Smooth muscle cell (in vitro differentiated cells): ENCODE measurements around the gene PARP8. TPM values are rescaled to one million over a fixed set of nuclear protein-coding genes. Genes with fewer than 3 reads are reported as not detected.
"Not testable (repeated sequence)": the region's sequence is repeated elsewhere in the genome, so short reads cannot be mapped to it uniquely, and the experiment has no call there.

Experiments used
- DNase-seq: peaks from one replicate; lab custom pipeline; 2025; ENCODE audit not compliant: unreplicated experiment; lab: John Stamatoyannopoulos, UW
- H2AFZ ChIP-seq: fragments of 200-600 bp; sonication (generic); 2 replicates; pipeline ENCODE4 v1.6.0; 2016; ENCODE audit warnings: antibody characterized with exemption, low read depth, mild to moderate bottlenecking
- H3F3A ChIP-seq: fragments of 200-600 bp; sonication (generic); 2 replicates; pipeline ENCODE4 v1.6.0; 2017; ENCODE audit warnings: antibody characterized with exemption, low read depth
- H3K27ac ChIP-seq: fragments of 200-600 bp; sonication (generic); 2 replicates; pipeline ENCODE4 v1.5.1; 2016; ENCODE audit warnings: low read depth, mild to moderate bottlenecking
- H3K27me3 ChIP-seq: fragments of 200-600 bp; sonication (generic); 2 replicates; pipeline ENCODE4 v1.6.1; 2016; ENCODE audit warnings: low read depth, mild to moderate bottlenecking
- H3K36me3 ChIP-seq: fragments of 200-600 bp; sonication (generic); 2 replicates; pipeline ENCODE4 v1.5.1; 2016; ENCODE audit warnings: low read depth
- H3K4me1 ChIP-seq: fragments of 200-600 bp; sonication (generic); 2 replicates; pipeline ENCODE4 v1.5.1; 2016; ENCODE audit warnings: low read depth
- H3K4me2 ChIP-seq: fragments of 200-600 bp; sonication (generic); 2 replicates; pipeline ENCODE4 v1.6.0; 2016; ENCODE audit warnings: mild to moderate bottlenecking
- H3K4me3 ChIP-seq: fragments of 200-600 bp; sonication (generic); 2 replicates; pipeline ENCODE4 v1.5.1; 2016; ENCODE audit warnings: mild to moderate bottlenecking
- H3K79me2 ChIP-seq: fragments of 200-600 bp; sonication (generic); 2 replicates; pipeline ENCODE4 v1.6.0; 2016; ENCODE audit warnings: low read depth, mild to moderate bottlenecking
- H3K9ac ChIP-seq: fragments of 200-600 bp; sonication (generic); 2 replicates; pipeline ENCODE4 v1.6.0; 2016; ENCODE audit warnings: low read depth
- H3K9me3 ChIP-seq: fragments of 200-600 bp; sonication (generic); replicated peaks from 2 replicates; pipeline ENCODE4 v1.5.1; 2016; ENCODE audit warnings: low read depth
- H4K20me1 ChIP-seq: fragments of 200-600 bp; sonication (generic); 2 replicates; pipeline ENCODE4 v1.6.0; 2016; ENCODE audit warnings: low read depth
- CTCF ChIP-seq: fragments of 200-600 bp; sonication (generic); IDR thresholded peaks from 2 replicates; pipeline ENCODE4 v1.5.1; 2017; ENCODE audit warnings: borderline replicate concordance, mild to moderate bottlenecking, antibody characterized with exemption; ENCODE audit not compliant: insufficient read depth, poor library complexity, severe bottlenecking
- WGBS: methylation state at CpG from one replicate; pipeline ENCODE4 v1.1.7; 2016; ENCODE audit warnings: low lambda C conversion rate; 5-methylcytosine and 5-hydroxymethylcytosine counted together
- polyA plus RNA-seq: library from polyadenylated mRNA; unstranded; fragments of >200 nt; fragmentation: Nextera tagmentation; extraction: Ambion mirVana; gene quantifications from 2 replicates; pipeline ENCODE4 v1.2.1, GENCODE V29; 2016
- total RNA-seq: library from RNA; depleted of rRNA; stranded (reverse); fragments of >200 nt; gene quantifications from 2 replicates; pipeline ENCODE4 v1.2.3, GENCODE V29; 2014

Gene PARP8
- total and polyA plus RNA-seq, 2 experiments from 2014 or later: 13.6 to 36.2 TPM

GRCh38 chr5:50672663-50673062 is 6.2 kb downstream of the PARP8 start:
- Histone ChIP-seq H3K36me3 (no peaks in the 10 kb centered on the region), H3K27me3 (no peaks in the 10 kb centered on the region), H2AFZ (no peak overlapping the region), H3K9ac (no peak overlapping the region), H3K4me3 (no peak overlapping the region), H3K9me3 (no peaks in the 10 kb centered on the region), H3F3A (no peaks in the 10 kb centered on the region), H3K4me1 (peaks cover 35% of the 10 kb centered on the region), H3K79me2 (peaks cover 89% of the 10 kb centered on the region), H3K4me2 (peak overlapping the region; percentile 10), H4K20me1 (peaks cover 16% of the 10 kb centered on the region), H3K27ac (no peak overlapping the region)
- 95% methylated on average over 2 of the region's 2 CpGs for WGBS
- TF ChIP-seq CTCF: no peak
- no peak for DNase-seq

- H3K9me3 ChIP-seq, H3K9ac ChIP-seq, H3K4me3 ChIP-seq, H3F3A ChIP-seq, H3K27me3 ChIP-seq, H2AFZ ChIP-seq, H3K27ac ChIP-seq, DNase-seq, H3K36me3 ChIP-seq: not testable (repeated sequence)
- peaks cover 37% of the 10 kb centered on the region for H3K4me1 ChIP-seq
- 50% methylated on average over 3 of the region's 3 CpGs for WGBS
- peak overlapping the region; percentile 10 for H3K4me2 ChIP-seq
- H4K20me1 ChIP-seq: peaks cover 17% of the 10 kb centered on the region
- peaks cover 90% of the 10 kb centered on the region for H3K79me2 ChIP-seq
Measured at GRCh38 chr5:50673444-50673843, 7.0 kb downstream of the PARP8 start.

GRCh38 chr5:50675385-50675784 is 8.9 kb downstream of the PARP8 start:
- no peak overlapping the region for H2AFZ ChIP-seq
- no peaks in the 10 kb centered on the region for H3K36me3 ChIP-seq
- peaks cover 92% of the 10 kb centered on the region for H3K79me2 ChIP-seq
- 97% methylated on average over 15 of the region's 15 CpGs for WGBS
- H3K9ac ChIP-seq: no peak overlapping the region
- no peaks in the 10 kb centered on the region for H3K27me3 ChIP-seq
- peaks cover 24% of the 10 kb centered on the region for H4K20me1 ChIP-seq
- no peaks in the 10 kb centered on the region for H3K9me3 ChIP-seq
- DNase-seq: no peak
- no peak overlapping the region for H3K27ac ChIP-seq
- no peak for TF ChIP-seq CTCF
- H3K4me3 ChIP-seq: no peak overlapping the region
- no peaks in the 10 kb centered on the region for H3F3A ChIP-seq
- no peak overlapping the region for H3K4me2 ChIP-seq
- peaks cover 26% of the 10 kb centered on the region for H3K4me1 ChIP-seq

GRCh38 chr5:50679554-50679953 is 13.1 kb downstream of the PARP8 start:
- not testable (repeated sequence) for H3K4me3 ChIP-seq, H2AFZ ChIP-seq, DNase-seq, H3F3A ChIP-seq, H3K36me3 ChIP-seq, H3K27ac ChIP-seq, H3K9me3 ChIP-seq, H3K27me3 ChIP-seq, H3K9ac ChIP-seq, H3K4me2 ChIP-seq
- peaks cover 80% of the 10 kb centered on the region for H3K79me2 ChIP-seq
- 89% methylated on average over 4 of the region's 4 CpGs for WGBS
- H3K4me1 ChIP-seq: peaks cover 32% of the 10 kb centered on the region
- peaks cover 23% of the 10 kb centered on the region for H4K20me1 ChIP-seq

GRCh38 chr5:50684721-50685120 is 18.3 kb downstream of the PARP8 start:
- H3K9ac ChIP-seq: no peak overlapping the region
- no peak overlapping the region for H2AFZ ChIP-seq
- no peak overlapping the region for H3K27ac ChIP-seq
- no peak for TF ChIP-seq CTCF
- WGBS: 78% methylated on average over 3 of the region's 3 CpGs
- H3K27me3 ChIP-seq: no peaks in the 10 kb centered on the region
- no peaks in the 10 kb centered on the region for H3K36me3 ChIP-seq
- no peak for DNase-seq
- no peaks in the 10 kb centered on the region for H3K9me3 ChIP-seq
- H3K4me1 ChIP-seq: peaks cover 26% of the 10 kb centered on the region
- H3F3A ChIP-seq: peaks cover 4% of the 10 kb centered on the region
- peaks cover 20% of the 10 kb centered on the region for H4K20me1 ChIP-seq
- peaks cover 44% of the 10 kb centered on the region for H3K79me2 ChIP-seq
- no peak overlapping the region for H3K4me3 ChIP-seq
- no peak overlapping the region for H3K4me2 ChIP-seq
